HG02885 (cell line): Measurements from ENCODE around the gene CYSLTR1.
"Not testable (repeated sequence)": the region's sequence is repeated elsewhere in the genome, so short reads cannot be mapped to it uniquely, and the experiment has no call there.

Source experiments
- ATAC-seq: cut with Tn5 transposase; IDR thresholded peaks from one replicate; pipeline ENCODE4 v1.9.1; 2021; ENCODE audit warnings: mild to moderate bottlenecking; ENCODE audit not compliant: unreplicated experiment, poor library complexity

Gene CYSLTR1

GRCh38 chrX:78237127-78237526, 90.3 kb downstream of the CYSLTR1 start:
- no peak for ATAC-seq

DNA sequence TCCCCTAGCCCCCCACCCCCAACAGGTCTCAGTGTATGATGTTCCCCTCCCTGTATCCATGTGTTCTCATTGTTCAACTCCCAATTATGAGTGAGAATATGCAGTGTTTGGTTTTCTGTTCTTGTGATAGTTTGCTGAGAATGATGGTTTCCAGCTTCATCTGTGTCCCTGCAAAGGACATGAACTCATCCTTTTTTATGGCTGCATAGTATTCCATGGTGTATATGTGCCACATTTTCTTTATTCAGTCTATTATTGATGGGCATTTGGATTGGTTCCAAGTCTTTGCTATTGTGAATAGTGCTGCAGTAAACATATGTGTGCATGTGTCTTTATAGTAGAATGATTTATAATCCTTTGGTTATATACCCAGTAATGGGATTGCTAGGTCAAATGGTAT, 101.4 kb downstream of the CYSLTR1 start:
- not testable (repeated sequence) for ATAC-seq
